A673 (cell line): ENCODE measurements around the gene SDR9C7. TPM values are rescaled to one million over a fixed set of nuclear protein-coding genes. Genes with fewer than 3 reads are reported as not detected.

Source experiments
- BruUV-seq: library from RNA; stranded (reverse); fragments of 400-500 nt; replicated peaks from 2 replicates; lab custom pipeline; 2021; lab: Mats Ljungman, UMichigan
- CTCF ChIA-PET: fragments of 300-600 bp; sonication (Branson Sonifier 250); formaldehyde crosslinking; loops from one replicate; lab custom pipeline; 2022; ENCODE audit warnings: antibody characterized with exemption; lab: Charles Lee
- POLR2A ChIA-PET: fragments of 300-600 bp; sonication (Branson Sonifier 250); formaldehyde crosslinking; loops from one replicate; lab custom pipeline; 2022; ENCODE audit warnings: antibody characterized with exemption; ENCODE audit not compliant: low non-redundant PET; lab: Charles Lee
- DNase-seq: peaks from one replicate; pipeline ENCODE4 v3.0.0-alpha.2; 2015; ENCODE audit warnings: low spot score
- H3K27ac ChIP-seq: fragments of 200-600 bp; sonication (generic); 2 replicates; pipeline ENCODE4 v1.5.1; 2016; ENCODE audit warnings: mixed run types, low read depth, mild to moderate bottlenecking, mixed read lengths, antibody characterized with exemption, low read length; ENCODE audit not compliant: poor library complexity, severe bottlenecking
- H3K27me3 ChIP-seq: fragments of 200-600 bp; sonication (generic); replicated peaks from 2 replicates; pipeline ENCODE4 v1.6.1; 2017; ENCODE audit warnings: mixed run types, low read depth, mild to moderate bottlenecking, mixed read lengths, antibody characterized with exemption, low read length; ENCODE audit not compliant: insufficient read depth, poor library complexity
- H3K36me3 ChIP-seq: fragments of 200-600 bp; sonication (generic); 2 replicates; pipeline ENCODE4 v1.6.1; 2016; ENCODE audit warnings: mixed run types, mild to moderate bottlenecking, mixed read lengths, antibody characterized with exemption, low read length; ENCODE audit not compliant: insufficient read depth, poor library complexity, severe bottlenecking
- H3K4me1 ChIP-seq: fragments of 200-600 bp; sonication (generic); 2 replicates; pipeline ENCODE4 v1.6.1; 2017; ENCODE audit warnings: mixed run types, mild to moderate bottlenecking, mixed read lengths, antibody characterized with exemption, low read length; ENCODE audit not compliant: insufficient read depth, poor library complexity, severe bottlenecking
- H3K4me3 ChIP-seq: fragments of 200-600 bp; sonication (generic); 2 replicates; pipeline ENCODE4 v1.5.1; 2016; ENCODE audit warnings: low read depth, mixed run types, mild to moderate bottlenecking, mixed read lengths, low read length; ENCODE audit not compliant: poor library complexity, severe bottlenecking
- H3K9me3 ChIP-seq: fragments of 200-600 bp; sonication (generic); 2 replicates; pipeline ENCODE4 v1.6.1; 2016; ENCODE audit warnings: mixed run types, low read depth, mild to moderate bottlenecking, mixed read lengths, antibody characterized with exemption, low read length; ENCODE audit not compliant: poor library complexity, severe bottlenecking
- CTCF ChIP-seq: fragments of 300-800, 200-600 bp; sonication (generic); conservative IDR thresholded peaks from 2 replicates; pipeline ENCODE4 v1.5.1; 2017; ENCODE audit warnings: low read depth, mild to moderate bottlenecking, antibody characterized with exemption, low read length, moderate library complexity, mixed read lengths
- EZH2 ChIP-seq: fragments of 200-600 bp; sonication (generic); IDR thresholded peaks from 2 replicates; pipeline ENCODE4 v1.6.1; 2017; ENCODE audit warnings: borderline replicate concordance, low read depth, mild to moderate bottlenecking, mixed read lengths, antibody characterized with exemption, low read length; ENCODE audit not compliant: poor library complexity, severe bottlenecking
- intact Hi-C: fragments of 100-400 bp; cut with micrococcal nuclease; formaldehyde crosslinking; loops from one replicate; pipeline ENCODE4 v1.10.0; 2022; ENCODE audit not compliant: unreplicated experiment
- total RNA-seq: library from RNA; stranded (reverse); gene quantifications from 2 replicates; pipeline ENCODE4 v1.2.3, GENCODE V29; 2021

The SDR9C7 gene
- total RNA-seq, 1 experiment from 2014 or later: not detected

- no peak overlapping the region for H3K27ac ChIP-seq
- intact Hi-C loops: no loop called here
- BruUV-seq: no TSS peak
- H3K9me3 ChIP-seq: peaks cover 3% of the 10 kb centered on the region
- no peaks in the 10 kb centered on the region for H3K27me3 ChIP-seq
- POLR2A ChIA-PET: no interaction called here
- no peaks in the 10 kb centered on the region for H3K36me3 ChIP-seq
- CTCF ChIA-PET: no interaction called here
- no peaks in the 10 kb centered on the region for H3K4me1 ChIP-seq
- H3K4me3 ChIP-seq: no peak overlapping the region
- no peak for TF ChIP-seq CTCF
- no peak for TF ChIP-seq EZH2
- no peak for DNase-seq
These were observed 19.1 kb upstream of the SDR9C7 start for GRCh38 chr12:56953314-56953713.

- BruUV-seq: no TSS peak
- DNase-seq: no peak
- Histone ChIP-seq H3K9me3 (no peaks in the 10 kb centered on the region), H3K4me3 (no peak overlapping the region), H3K27ac (no peak overlapping the region), H3K4me1 (no peaks in the 10 kb centered on the region), H3K27me3 (no peaks in the 10 kb centered on the region), H3K36me3 (no peaks in the 10 kb centered on the region)
- CTCF ChIA-PET: no interaction called here
- intact Hi-C loops: no loop called here
- TF ChIP-seq CTCF: no peak
- no peak for TF ChIP-seq EZH2
- POLR2A ChIA-PET: no interaction called here
These were observed 17.6 kb upstream of the SDR9C7 start for GRCh38 chr12:56951582-56952339.

- no peaks in the 10 kb centered on the region for H3K27me3 ChIP-seq
- no peak overlapping the region for H3K27ac ChIP-seq
- H3K4me1 ChIP-seq: no peaks in the 10 kb centered on the region
- H3K4me3 ChIP-seq: no peak overlapping the region
- no TSS peak for BruUV-seq
- H3K36me3 ChIP-seq: no peaks in the 10 kb centered on the region
- no peaks in the 10 kb centered on the region for H3K9me3 ChIP-seq
- no peak for DNase-seq
- ChIA-PET POLR2A (no interaction called here), CTCF (no interaction called here)
- no peak for TF ChIP-seq EZH2
- TF ChIP-seq CTCF: no peak
- intact Hi-C loops: no loop called here
These were observed 14.7 kb upstream of the SDR9C7 start for GRCh38 chr12:56948881-56949280.
